Embryonic facial prominence (tissue), 1 donor: ENCODE results near the gene RNU1-3.

Experiments used
- DNase-seq: peaks from one replicate; pipeline ENCODE4 v3.0.0-alpha.2; 2016; ENCODE audit errors: extremely low spot score

RNU1-3 gene

GRCh38 chr1:16618719-16619118 lies 48.0 kb downstream of the RNU1-3 start:
- no peak for DNase-seq

- no peak for DNase-seq
Observed at GRCh38 chr1:16617778-16618580, 48.8 kb downstream of the RNU1-3 start.

GRCh38 chr1:16617114-16617631 lies 49.6 kb downstream of the RNU1-3 start:
- DNase-seq = no peak
